H9 (cell line): Measurements from ENCODE around the gene DNAH5. TPM values are rescaled to one million over a fixed set of nuclear protein-coding genes. Genes with fewer than 3 reads are reported as not detected.

ENCODE experiments used
- DNase-seq: peaks from one replicate; pipeline ENCODE4 v3.0.0-alpha.2; 2017
- H2AFZ ChIP-seq: one replicate; pipeline ENCODE4 v1.6.1; 2013; ENCODE audit warnings: mild to moderate bottlenecking, low read length, control low read depth, moderate library complexity
- H2AK5ac ChIP-seq: 2 replicates; pipeline ENCODE4 v1.6.1; 2013; ENCODE audit warnings: low read length, control low read depth, mixed read lengths; ENCODE audit not compliant: insufficient read length
- H2BK120ac ChIP-seq: one replicate; pipeline ENCODE4 v1.6.1; 2013; ENCODE audit warnings: low read depth, mild to moderate bottlenecking, low read length, control low read depth, inconsistent platforms; ENCODE audit not compliant: poor library complexity, severe bottlenecking
- H2BK12ac ChIP-seq: 2 replicates; pipeline ENCODE4 v1.6.1; 2013; ENCODE audit warnings: low read length, control low read depth, mixed read lengths, low read depth; ENCODE audit not compliant: insufficient read length
- H2BK15ac ChIP-seq: 2 replicates; pipeline ENCODE4 v1.6.1; 2013; ENCODE audit warnings: low read depth, low read length, control low read depth
- H2BK20ac ChIP-seq: one replicate; pipeline ENCODE4 v1.6.1; 2013; ENCODE audit warnings: low read depth, mild to moderate bottlenecking, low read length, control low read depth, inconsistent platforms; ENCODE audit not compliant: poor library complexity, severe bottlenecking
- H2BK5ac ChIP-seq: 2 replicates; pipeline ENCODE4 v1.6.1; 2013; ENCODE audit warnings: low read length, control low read depth, mixed read lengths; ENCODE audit not compliant: insufficient read length
- H3K14ac ChIP-seq: 2 replicates; pipeline ENCODE4 v1.6.1; 2013; ENCODE audit warnings: low read length, control low read depth; ENCODE audit not compliant: insufficient read depth
- H3K18ac ChIP-seq: 2 replicates; pipeline ENCODE4 v1.6.1; 2013; ENCODE audit warnings: low read depth, mild to moderate bottlenecking, mixed read lengths, low read length, control low read depth; ENCODE audit not compliant: insufficient read length
- H3K23ac ChIP-seq: 2 replicates; pipeline ENCODE4 v1.6.1; 2013; ENCODE audit warnings: low read length, control low read depth, mixed read lengths, low read depth; ENCODE audit not compliant: insufficient read length
- H3K23me2 ChIP-seq: 2 replicates; pipeline ENCODE4 v1.6.1; 2013; ENCODE audit warnings: low read depth, mild to moderate bottlenecking, mixed read lengths, low read length, control low read depth; ENCODE audit not compliant: insufficient read length, poor library complexity, severe bottlenecking
- H3K27ac ChIP-seq: 2 replicates; pipeline ENCODE4 v1.5.1; 2013; ENCODE audit warnings: low read length, control low read depth, mixed read lengths, low read depth; ENCODE audit not compliant: insufficient read length
- H3K27me3 ChIP-seq: 2 replicates; pipeline ENCODE4 v1.6.1; 2013; ENCODE audit warnings: low read length, control low read depth, inconsistent platforms; ENCODE audit not compliant: insufficient read depth
- H3K4ac ChIP-seq: 2 replicates; pipeline ENCODE4 v1.6.1; 2013; ENCODE audit warnings: low read depth, mild to moderate bottlenecking, control low read depth, inconsistent platforms, low read length, moderate library complexity
- H3K4me1 ChIP-seq: 2 replicates; pipeline ENCODE4 v1.6.1; 2013; ENCODE audit warnings: low read length, control low read depth, inconsistent platforms; ENCODE audit not compliant: insufficient read depth
- H3K4me2 ChIP-seq: 2 replicates; pipeline ENCODE4 v1.6.1; 2013; ENCODE audit warnings: low read length, control low read depth, mixed read lengths; ENCODE audit not compliant: insufficient read length, insufficient read depth
- H3K56ac ChIP-seq: 2 replicates; pipeline ENCODE4 v1.6.1; 2013; ENCODE audit warnings: low read depth, mild to moderate bottlenecking, mixed read lengths, low read length, control low read depth; ENCODE audit not compliant: insufficient read length
- H3K79me1 ChIP-seq: 2 replicates; pipeline ENCODE4 v1.6.1; 2013; ENCODE audit warnings: low read depth, mild to moderate bottlenecking, moderate library complexity, low read length, control low read depth, inconsistent platforms; ENCODE audit not compliant: insufficient read depth, poor library complexity, severe bottlenecking
- H3K79me2 ChIP-seq: 2 replicates; pipeline ENCODE4 v1.6.1; 2013; ENCODE audit warnings: low read length, control low read depth, inconsistent platforms; ENCODE audit not compliant: insufficient read depth
- H3K9ac ChIP-seq: 2 replicates; pipeline ENCODE4 v1.6.1; 2013; ENCODE audit warnings: low read length, control low read depth, mixed read lengths; ENCODE audit not compliant: insufficient read length; ENCODE audit errors: extremely low read depth
- H3K9me3 ChIP-seq: one replicate; pipeline ENCODE4 v1.6.1; 2013; ENCODE audit warnings: low read depth, low read length, inconsistent platforms; ENCODE audit not compliant: control insufficient read depth
- H3T11ph ChIP-seq: one replicate; pipeline ENCODE4 v1.6.1; 2013; ENCODE audit warnings: mild to moderate bottlenecking, low read length, control low read depth, inconsistent platforms
- H4K20me1 ChIP-seq: one replicate; pipeline ENCODE4 v1.6.1; 2013; ENCODE audit not compliant: control insufficient read depth, insufficient read length, insufficient read depth
- H4K5ac ChIP-seq: 2 replicates; pipeline ENCODE4 v1.6.1; 2013; ENCODE audit warnings: low read depth, mild to moderate bottlenecking, mixed read lengths, low read length, control low read depth; ENCODE audit not compliant: insufficient read length
- H4K8ac ChIP-seq: replicated peaks from 2 replicates; pipeline ENCODE4 v1.6.1; 2013; ENCODE audit warnings: low read length, control low read depth, mixed read lengths, low read depth; ENCODE audit not compliant: insufficient read length
- H4K91ac ChIP-seq: 2 replicates; pipeline ENCODE4 v1.6.1; 2013; ENCODE audit warnings: low read depth, mild to moderate bottlenecking, moderate library complexity, mixed read lengths, low read length, control low read depth; ENCODE audit not compliant: insufficient read length
- H3K27ac Mint-ChIP-seq, 3 experiments: 2 replicates in 2 of 3; 3 replicates in 1 of 3; pipeline ENCODE4 v1.8.0; 2020 to 2021; ENCODE audit warnings: mixed read lengths in 3 of 3, mild to moderate bottlenecking in 1 of 3, moderate library complexity in 1 of 3
- H3K27me3 Mint-ChIP-seq: 2 replicates; pipeline ENCODE4 v1.8.0; 2021; ENCODE audit warnings: low read depth, mild to moderate bottlenecking, moderate library complexity, mixed read lengths
- H3K36me3 Mint-ChIP-seq, 3 experiments: 2 replicates in 2 of 3; 3 replicates in 1 of 3; pipeline ENCODE4 v1.8.0; 2020 to 2021; ENCODE audit warnings: low read depth in 3 of 3, mixed read lengths in 3 of 3; ENCODE audit not compliant: insufficient read depth in 1 of 3
- H3K4me1 Mint-ChIP-seq, 2 experiments: 2 replicates each; pipeline ENCODE4 v1.8.0; 2020; ENCODE audit warnings: mixed read lengths in 2 of 2
- H3K4me3 Mint-ChIP-seq, 2 experiments: 2 replicates in 1 of 2; 3 replicates in 1 of 2; pipeline ENCODE4 v1.8.0; 2020 to 2021; ENCODE audit warnings: mild to moderate bottlenecking in 2 of 2, mixed read lengths in 2 of 2, moderate library complexity in 1 of 2
- H3K9me3 Mint-ChIP-seq, 2 experiments: 2 replicates in 1 of 2; 3 replicates in 1 of 2; pipeline ENCODE4 v1.8.0; 2020; ENCODE audit warnings: mild to moderate bottlenecking in 2 of 2, mixed read lengths in 2 of 2, moderate library complexity in 1 of 2
- CTCF ChIP-seq: fragments of 200-600 bp; sonication (generic); conservative IDR thresholded peaks from 3 replicates; pipeline ENCODE4 v1.8.0; 2021; ENCODE audit warnings: antibody characterized with exemption, mild to moderate bottlenecking
- WGBS: extraction: QIAGEN DNeasy Blood & Tissue Kit; methylation state at CpG from one replicate; pipeline ENCODE4 v1.1.7; 2013; ENCODE audit warnings: missing lambda C conversion rate, low lambda C conversion rate, mixed read lengths; ENCODE audit not compliant: insufficient read length; ENCODE audit errors: extremely low coverage; 5-methylcytosine and 5-hydroxymethylcytosine counted together
- total RNA-seq: library from RNA; stranded (reverse); gene quantifications from 2 replicates; pipeline ENCODE4 v1.2.1, GENCODE V29; 2021

Gene DNAH5
- total RNA-seq, 1 experiment from 2014 or later, result 0.50 TPM

GRCh38 chr5:13658152-13658551 lies 286.3 kb downstream of the DNAH5 start:
- no peak overlapping the region for H3K27ac ChIP-seq
- no peaks in the 10 kb centered on the region for H3K9me3 ChIP-seq
- no peak overlapping the region for H2BK15ac ChIP-seq
- H2AFZ ChIP-seq, result no peak overlapping the region
- no peaks in the 10 kb centered on the region for H3K79me1 ChIP-seq
- no peak overlapping the region for H3K18ac ChIP-seq
- no peaks in the 10 kb centered on the region for H3K36me3 Mint-ChIP-seq
- H4K5ac ChIP-seq, result no peak overlapping the region
- no peaks in the 10 kb centered on the region for H3K27me3 ChIP-seq
- no peak for DNase-seq
- no peak overlapping the region for H3K14ac ChIP-seq
- H3K4ac ChIP-seq, result no peak overlapping the region
- no peaks in the 10 kb centered on the region for H4K20me1 ChIP-seq
- H2BK12ac ChIP-seq, result no peak overlapping the region
- no peak overlapping the region for H3K56ac ChIP-seq
- H3K79me2 ChIP-seq, result no peaks in the 10 kb centered on the region
- H4K8ac ChIP-seq, result no peak overlapping the region
- no peak overlapping the region for H3K4me3 Mint-ChIP-seq
- H4K91ac ChIP-seq, result no peak overlapping the region
- no peak overlapping the region for H2BK120ac ChIP-seq
- no peak overlapping the region for H3T11ph ChIP-seq
- no peak overlapping the region for H3K27ac Mint-ChIP-seq
- 0 out of 4 replicates have a peak, but pooled peaks cover 0 to 7% of the 10 kb centered on the region in 2 experiments for H3K4me1 Mint-ChIP-seq
- H3K23me2 ChIP-seq, result no peaks in the 10 kb centered on the region
- H3K27me3 Mint-ChIP-seq, result no peaks in the 10 kb centered on the region
- H3K9ac ChIP-seq, result no peak overlapping the region
- no peak overlapping the region for H3K23ac ChIP-seq
- no CpG with 5 or more reads among the region's 1 CpG for WGBS
- no peak overlapping the region for H2BK20ac ChIP-seq
- no peak for TF ChIP-seq CTCF
- H2AK5ac ChIP-seq, result no peak overlapping the region
- no peak overlapping the region for H2BK5ac ChIP-seq
- no peaks in the 10 kb centered on the region for H3K4me1 ChIP-seq
- no peak overlapping the region for H3K4me2 ChIP-seq
- no peaks in the 10 kb centered on the region for H3K9me3 Mint-ChIP-seq
